GM11168 (cell line): ENCODE results near the gene EFNA4.

Source experiments
- in situ Hi-C: fragments of 300-500 bp; cut with MboI; formaldehyde crosslinking; loops from one replicate; pipeline ENCODE4 v1.12.0; 2022; ENCODE audit warnings: low sequenced_read_pairs; ENCODE audit not compliant: unreplicated experiment

The EFNA4 gene

DNA sequence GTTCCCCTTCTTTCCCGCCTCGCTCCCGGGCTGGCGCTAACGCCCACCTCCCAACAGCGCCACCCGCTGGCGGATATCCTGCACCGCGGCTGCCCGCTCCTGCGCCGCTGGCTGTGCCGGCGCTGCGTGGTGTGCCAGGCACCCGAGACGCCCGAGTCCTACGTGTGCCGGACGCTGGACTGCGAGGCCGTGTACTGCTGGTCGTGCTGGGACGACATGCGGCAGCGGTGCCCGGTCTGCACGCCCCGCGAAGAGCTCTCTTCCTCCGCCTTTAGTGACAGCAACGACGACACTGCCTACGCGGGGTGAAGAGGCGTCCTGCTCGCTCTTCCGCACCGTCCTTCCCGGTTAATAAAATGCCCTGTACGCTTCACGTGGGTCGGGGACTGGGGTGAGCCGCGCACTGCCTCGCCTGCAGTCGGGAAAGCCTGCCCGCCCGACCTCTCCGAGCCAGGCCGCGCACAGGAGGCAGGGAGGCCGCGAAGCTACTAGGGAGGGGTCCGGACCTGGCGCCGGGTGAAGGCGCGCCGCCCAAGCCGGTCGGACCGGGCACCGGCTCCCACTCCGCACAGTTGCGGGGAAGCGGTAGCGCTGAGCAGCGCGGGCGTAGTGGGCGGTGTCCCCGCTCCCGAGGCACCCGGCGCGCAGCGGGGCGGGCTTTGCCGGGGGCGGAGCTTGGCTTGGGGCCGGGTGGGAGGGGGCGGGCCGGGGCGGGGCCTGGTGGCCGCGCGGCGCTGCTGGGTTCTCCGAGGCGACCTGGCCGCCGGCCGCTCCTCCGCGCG is 12.8 kb upstream of the EFNA4 start, which contains the start of gene ADAM15:
Gene ADAM15 (plus strand): TSS at position 757 of the 782 bp plus-strand sequence. CDS start 71 bp downstream, outside the sequence.
- in situ Hi-C loops, result no loop called here

DNA sequence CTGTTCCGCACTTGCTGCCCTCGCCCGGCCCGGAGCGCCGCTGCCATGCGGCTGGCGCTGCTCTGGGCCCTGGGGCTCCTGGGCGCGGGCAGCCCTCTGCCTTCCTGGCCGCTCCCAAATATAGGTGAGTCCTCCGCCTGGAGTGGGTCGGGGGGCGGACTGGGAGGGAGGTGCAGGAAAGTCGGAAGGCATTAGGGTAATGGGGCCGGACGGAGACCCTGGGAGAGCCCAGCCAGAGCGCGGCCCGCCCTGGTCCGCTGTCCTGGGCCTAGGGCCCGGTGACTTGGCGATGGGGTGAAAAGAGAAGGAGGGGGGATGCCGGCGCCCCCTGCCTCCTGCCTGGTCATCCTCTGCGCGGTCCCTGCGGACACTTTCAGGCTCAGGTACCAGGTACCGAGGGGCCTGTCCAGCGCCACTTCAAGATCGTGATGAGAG is 12.2 kb upstream of the EFNA4 start:
- in situ Hi-C loops, result no loop called here

DNA sequence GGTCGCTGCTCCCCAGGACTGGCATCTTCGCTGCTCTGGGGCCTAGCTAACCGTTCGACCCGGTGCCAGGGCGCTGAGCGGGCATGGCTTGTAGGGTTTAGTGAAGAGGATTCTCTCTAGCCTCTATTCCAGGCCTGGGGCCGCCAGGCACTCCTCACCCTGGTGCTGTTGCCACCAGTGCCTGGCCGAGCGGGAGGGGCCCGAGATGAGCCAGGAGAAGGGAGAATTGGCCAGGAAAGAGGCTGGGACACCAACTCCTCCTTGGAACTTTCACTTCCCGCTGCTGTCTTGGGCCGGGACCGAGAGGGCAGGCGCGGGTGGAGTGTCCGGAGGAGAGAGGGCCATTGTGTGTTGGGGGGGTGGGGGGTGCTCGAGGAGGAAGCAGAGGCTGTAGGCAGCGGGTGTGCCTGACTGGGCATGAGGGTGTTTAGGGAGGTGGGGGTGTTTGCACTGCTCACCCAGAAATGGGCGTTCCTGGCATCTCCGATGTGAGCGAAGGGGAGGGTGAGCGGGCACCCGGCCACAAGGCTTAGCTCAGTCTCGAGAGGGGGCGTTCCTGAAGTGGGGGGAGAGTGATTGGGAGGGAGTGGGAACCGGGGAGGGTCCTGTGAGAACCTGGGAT is 11.7 kb upstream of the EFNA4 start:
- in situ Hi-C loops, result no loop called here

DNA sequence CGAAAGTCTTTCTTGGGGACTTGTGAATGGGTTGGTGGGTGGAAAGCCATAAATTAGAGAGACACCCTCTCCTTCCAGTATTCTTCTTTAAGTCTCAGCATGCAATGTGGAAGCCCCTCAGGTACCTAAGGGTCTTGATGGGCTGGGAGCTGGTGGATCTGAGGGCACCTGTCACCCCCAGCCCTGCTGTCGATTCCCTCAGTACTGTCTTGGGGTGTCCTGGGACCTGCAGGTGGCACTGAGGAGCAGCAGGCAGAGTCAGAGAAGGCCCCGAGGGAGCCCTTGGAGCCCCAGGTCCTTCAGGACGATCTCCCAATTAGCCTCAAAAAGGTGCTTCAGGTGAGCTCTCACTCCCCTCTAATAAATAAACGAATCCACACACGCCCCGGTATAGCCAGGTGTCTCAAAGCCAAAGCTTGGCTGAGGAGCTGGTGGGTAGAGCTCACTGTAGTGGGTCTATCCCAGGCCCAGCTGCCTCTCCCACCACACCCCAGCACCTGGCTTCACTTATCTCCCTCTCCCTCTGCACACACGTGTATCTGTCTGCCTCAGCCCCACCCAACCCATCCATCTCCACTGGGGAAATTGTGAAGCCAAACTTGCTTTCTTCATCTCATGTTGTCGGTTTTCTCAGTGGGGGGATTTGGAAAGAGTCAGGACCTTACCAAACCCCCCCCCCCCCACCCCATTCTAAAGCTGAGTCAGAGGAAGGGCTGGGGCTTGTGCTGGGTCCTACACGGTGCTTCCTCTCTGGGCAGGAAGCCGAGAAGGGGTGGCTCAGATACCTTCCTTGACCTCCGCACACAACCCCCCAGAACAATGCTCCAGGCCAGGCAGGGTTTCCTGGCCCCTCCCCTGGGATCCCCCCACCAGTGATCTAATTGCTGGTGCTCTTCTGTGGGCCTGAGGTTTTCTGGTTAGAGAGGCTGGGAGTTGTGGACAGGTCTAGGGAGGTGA is 10.8 kb upstream of the EFNA4 start:
- in situ Hi-C loops, result no loop called here

DNA sequence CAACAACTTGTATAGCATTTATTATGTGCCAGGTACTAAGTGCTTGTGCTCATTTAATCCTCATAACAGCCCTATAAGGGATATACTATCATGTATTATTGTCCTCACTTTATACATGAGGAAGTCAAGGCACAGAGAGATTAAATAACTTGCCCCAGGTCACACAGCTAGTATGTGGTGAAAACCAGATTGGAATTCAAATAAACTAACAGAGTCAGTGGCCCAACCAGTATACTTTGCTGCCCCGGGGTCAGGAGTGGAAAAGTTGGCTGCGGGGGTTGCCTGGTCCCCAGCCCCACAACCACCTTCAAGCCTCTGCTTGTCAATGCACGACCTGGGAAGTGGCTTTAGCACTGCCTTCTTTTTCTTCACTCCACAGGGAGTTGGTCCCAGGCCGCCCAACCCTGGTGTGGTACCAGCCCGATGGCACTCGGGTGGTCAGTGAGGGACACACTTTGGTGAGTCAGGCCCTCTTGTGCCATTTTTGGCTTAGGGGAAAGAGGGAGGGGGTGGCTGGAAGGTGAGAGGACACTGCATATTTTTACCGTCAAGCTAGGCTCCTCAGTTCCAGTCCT is 9.9 kb upstream of the EFNA4 start:
- in situ Hi-C loops, result no loop called here

DNA sequence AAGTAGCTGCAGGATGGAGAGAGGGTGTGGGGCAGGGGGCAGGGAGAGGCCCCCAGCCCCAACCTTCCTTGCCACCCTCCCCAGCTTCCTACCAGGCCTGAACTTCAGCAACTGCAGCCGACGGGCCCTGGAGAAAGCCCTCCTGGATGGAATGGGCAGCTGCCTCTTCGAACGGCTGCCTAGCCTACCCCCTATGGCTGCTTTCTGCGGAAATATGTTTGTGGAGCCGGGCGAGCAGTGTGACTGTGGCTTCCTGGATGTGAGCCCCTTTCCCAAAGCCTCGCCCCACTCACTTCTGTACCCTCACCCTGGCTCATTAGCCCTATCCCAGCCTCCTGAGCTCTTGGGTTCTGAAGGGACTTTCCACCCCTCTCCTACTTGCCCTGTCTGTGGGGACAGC is 6.4 kb upstream of the EFNA4 start:
- in situ Hi-C loops, result no loop called here

DNA sequence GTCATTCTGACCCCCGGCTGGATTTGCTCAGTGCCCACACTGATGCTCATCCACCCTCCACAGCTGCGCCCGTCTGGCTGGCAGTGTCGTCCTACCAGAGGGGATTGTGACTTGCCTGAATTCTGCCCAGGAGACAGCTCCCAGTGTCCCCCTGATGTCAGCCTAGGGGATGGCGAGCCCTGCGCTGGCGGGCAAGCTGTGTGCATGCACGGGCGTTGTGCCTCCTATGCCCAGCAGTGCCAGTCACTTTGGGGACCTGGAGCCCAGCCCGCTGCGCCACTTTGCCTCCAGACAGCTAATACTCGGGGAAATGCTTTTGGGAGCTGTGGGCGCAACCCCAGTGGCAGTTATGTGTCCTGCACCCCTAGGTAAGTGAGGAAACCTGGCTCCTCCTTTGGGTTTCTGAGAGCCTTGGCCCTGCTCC is 5.7 kb upstream of the EFNA4 start:
- in situ Hi-C loops, result no loop called here

DNA sequence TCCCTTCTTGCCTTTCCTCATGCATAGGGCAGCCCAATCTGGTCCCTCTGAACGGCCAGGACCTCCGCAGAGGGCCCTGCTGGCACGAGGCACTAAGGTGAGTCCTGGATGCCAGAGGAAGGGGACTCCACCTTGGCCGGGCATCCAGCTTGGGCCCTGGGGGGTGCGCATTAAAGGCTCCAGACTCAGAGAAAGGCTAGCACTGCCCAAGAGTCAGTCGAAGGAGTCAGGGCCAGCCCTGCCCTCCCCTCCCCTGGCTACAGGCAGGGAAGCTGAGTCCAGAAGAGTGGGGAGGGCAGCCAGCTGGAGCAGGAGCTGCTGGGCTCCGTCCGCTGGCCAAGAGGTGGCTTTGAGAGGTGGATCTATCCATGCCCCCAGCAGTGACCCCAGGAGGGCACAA is 2.8 kb upstream of the EFNA4 start:
- in situ Hi-C loops, result no loop called here

DNA sequence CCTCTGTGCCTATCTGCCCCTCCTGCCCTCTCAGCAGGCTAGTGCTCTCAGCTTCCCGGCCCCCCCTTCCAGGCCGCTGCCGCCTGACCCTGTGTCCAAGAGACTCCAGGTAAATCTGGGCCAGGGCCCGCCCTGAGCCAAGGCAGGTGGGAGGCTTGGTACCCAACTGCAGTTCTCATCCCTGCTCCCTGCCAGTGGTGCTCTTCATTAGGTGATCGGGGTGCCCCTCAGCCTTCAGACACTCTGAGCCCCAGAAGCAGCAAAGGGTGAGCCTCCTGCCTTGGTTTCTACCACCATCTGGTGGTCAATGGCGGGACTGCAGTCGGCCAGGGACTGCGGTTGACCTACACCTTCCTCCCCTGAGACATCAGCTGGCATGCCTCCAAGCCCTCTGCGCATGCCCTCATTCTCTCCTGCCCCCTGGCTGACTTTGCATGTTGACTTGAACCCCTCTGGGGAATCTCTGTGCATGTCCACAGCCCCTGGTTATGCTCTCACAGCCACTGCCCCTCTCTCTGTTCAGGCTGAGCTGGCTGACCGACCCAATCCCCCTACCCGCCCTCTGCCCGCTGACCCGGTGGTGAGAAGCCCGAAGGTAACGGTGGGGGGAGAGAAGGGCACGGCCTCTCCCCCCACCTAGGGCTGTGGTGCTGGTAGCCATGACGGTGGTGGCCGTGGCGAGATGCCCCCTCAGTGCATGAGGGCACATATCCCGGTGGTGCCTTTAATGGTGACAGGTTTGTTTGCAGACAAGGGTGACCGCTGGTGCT is 2.0 kb upstream of the EFNA4 start:
- in situ Hi-C loops, result no loop called here

DNA sequence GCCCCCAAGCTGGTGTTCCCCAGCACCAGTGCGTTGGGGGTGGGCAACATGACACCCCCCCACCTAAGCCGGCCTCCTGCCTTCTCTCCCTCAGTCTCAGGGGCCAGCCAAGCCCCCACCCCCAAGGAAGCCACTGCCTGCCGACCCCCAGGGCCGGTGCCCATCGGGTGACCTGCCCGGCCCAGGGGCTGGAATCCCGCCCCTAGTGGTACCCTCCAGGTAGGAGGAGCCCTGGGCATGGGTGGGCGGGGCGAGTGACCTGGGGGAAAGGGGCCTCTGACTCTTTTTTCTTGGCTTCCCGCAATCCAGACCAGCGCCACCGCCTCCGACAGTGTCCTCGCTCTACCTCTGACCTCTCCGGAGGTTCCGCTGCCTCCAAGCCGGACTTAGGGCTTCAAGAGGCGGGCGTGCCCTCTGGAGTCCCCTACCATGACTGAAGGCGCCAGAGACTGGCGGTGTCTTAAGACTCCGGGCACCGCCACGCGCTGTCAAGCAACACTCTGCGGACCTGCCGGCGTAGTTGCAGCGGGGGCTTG is 1.3 kb upstream of the EFNA4 start:
- in situ Hi-C loops, result no loop called here

DNA sequence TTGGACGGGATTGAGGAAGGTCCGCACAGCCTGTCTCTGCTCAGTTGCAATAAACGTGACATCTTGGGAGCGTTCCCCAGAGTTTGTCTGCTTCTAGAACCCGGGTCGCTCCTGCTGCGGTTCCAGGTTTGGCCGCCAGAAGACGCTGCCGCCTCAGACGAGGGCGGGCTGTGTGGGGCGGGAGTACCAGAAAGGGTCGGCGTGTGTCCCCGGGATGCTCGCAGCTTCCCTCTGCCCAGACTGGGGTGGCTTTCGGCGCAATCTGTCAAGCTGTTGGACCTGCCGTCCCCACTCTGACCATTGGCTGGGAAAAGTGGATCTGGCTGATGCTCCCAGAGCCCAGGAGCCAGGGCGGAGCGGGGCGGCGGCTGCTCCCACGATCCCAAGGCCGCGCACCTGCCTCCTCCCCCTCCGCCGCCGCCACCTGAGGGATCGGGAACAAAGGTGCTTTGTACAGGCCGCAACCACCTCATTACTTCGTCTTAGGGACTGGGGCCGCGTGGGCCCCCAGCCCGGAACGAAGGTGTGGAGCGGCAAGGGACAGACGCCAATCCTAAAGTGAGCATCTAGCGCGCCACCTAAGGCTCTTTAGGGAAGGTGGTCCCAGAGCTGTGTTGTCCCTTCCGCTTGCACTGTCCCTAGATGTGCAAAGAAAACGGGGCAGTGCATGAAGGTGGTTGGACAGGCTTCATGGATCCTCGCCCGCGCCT is 683 bp upstream of the EFNA4 start:
- in situ Hi-C loops, result no loop called here

DNA sequence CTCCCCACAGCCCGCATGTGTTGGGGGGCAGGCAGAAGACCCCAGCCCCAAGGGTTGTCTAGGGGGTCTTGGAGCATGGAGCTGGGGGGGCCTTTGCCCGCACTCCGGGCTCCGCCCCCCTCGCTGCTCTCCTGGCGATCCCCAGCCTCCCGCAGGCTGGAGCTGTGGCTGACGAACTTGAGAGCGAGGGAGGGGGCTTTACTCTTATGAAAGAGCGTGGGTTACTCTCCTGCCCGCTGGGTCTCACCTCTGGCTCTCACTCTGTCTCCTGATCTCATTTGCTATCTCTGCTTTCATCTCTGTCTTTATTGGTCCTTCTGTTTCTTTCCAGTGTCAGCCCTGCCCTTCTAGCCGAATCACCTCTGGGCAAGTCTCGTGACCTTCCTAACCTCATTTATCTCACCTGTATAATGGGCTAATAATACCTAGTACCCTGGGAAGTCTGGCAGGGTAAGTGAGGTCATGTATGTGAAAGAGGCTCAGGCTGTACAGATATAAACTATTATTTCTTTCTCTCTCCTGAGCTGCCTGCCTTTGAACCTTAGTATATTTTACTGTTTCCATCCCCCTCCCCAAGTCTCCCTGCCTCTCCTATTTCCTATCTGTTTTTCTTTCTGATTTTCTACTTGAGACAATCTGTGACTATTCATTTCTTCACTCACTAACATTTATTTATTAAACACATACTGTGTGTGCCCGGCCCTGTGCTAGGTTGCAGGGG is 731 bp downstream of the EFNA4 start:
- in situ Hi-C loops, result no loop called here

DNA sequence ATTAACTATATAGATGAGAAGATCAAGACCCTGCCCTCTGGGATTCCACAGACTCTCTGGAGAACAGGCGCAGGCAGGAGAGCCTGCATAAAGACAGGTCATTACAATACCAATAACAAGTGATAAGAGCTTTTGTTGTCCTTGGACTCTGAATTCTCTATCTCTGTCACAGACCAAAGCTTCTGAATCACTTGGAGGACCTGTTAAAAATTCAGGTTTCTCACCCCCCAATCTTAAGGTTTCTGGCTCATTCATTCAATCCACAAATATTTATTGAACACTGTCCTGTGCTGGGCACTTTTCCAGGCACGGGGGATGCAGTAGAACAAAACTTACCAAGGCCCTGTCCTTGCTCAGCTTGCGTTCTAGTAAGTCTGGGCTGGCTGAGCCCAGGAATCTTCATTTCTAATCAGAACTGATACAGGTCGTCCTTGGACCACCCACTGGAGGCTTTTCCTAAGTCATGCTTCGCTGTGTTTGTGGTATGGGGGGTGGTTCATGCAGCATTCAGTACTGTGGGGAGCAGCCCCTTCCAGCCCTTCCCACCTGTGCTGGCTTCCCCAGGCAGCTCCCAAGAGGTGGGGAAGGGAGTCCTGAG is 1.4 kb downstream of the EFNA4 start:
- in situ Hi-C loops, result no loop called here

DNA sequence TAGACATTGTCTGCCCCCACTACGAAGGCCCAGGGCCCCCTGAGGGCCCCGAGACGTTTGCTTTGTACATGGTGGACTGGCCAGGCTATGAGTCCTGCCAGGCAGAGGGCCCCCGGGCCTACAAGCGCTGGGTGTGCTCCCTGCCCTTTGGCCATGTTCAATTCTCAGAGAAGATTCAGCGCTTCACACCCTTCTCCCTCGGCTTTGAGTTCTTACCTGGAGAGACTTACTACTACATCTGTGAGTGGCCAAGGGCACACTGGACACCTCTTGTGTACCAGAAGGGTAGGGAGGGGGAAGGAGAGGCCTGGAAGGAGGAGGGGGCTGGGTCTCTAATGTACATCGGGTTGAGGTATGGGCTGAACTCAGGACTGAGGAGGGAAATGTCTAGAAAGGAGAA is 3.2 kb downstream of the EFNA4 start:
- in situ Hi-C loops, result no loop called here

DNA sequence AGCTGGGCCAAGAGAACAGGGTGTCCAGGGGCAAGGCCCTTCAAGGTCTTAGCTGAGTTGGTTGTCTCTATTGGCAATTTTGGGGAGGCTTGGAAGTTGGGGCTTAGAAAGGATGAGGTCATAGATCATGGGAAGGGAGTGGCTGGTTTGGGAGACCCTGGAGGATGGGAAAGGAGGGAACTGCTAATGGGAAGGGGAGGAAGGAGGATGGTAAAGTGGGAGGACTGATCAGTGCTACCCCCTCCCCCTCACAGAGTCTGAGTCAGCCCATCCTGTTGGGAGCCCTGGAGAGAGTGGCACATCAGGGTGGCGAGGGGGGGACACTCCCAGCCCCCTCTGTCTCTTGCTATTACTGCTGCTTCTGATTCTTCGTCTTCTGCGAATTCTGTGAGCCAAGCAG is 5.1 kb downstream of the EFNA4 start:
- in situ Hi-C loops, result no loop called here

DNA sequence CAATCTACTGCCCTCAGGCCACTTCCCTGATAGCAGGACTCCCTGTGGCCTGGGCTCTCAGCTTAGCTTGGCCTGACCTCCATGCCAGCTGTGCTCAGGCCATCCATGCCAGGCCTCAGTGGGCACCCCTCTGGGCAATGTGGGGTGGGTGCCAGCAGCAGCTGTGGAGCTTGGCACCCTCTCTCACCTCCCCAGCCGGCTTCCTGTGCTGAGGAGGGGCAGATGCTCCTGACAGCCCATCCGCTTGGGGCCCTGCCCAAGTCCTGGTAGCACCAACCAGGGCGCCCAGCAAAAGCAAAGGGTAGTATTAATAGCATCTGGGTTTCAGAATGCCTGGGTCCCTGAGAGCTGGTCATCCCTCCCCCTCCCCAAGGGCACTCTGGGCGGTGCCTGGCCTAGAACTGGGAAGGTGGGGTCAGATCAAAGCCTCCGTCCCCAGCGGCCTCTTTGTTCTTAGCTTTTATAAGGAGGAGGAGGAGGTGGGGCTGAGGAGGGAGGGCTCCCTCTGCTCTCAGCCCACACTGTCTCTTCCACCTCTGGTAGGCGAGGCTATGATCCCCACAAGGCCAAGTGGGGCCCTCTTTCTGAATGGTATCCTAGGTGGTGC is 6.1 kb downstream of the EFNA4 start:
- in situ Hi-C loops, result no loop called here

DNA sequence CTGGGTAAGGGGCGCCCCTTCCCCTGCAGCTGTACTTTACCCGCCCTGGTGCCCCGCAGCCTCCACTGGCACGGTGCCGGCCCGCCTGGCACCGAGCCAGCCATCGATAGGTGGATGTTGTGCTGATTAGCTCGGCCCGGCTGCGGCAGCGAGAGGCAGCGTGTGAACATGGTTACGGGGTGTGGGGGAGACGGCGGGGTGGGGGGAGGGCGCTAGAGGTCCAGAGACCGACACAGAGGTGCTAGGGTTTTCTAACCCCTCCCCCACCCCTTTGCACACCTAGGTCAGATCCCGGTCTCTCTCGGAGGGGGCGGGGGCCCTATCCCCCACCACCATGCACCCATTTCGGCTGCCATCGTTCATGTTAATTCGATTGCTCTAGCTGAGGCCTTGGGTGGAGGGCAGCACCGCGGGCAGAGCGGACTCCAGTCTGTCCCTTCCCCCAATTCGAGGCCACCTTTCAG is 6.7 kb downstream of the EFNA4 start:
- in situ Hi-C loops, result no loop called here
